KOPT-K1 (cell line): ENCODE results near the gene SNU13.
"Not testable (repeated sequence)": the region's sequence is repeated elsewhere in the genome, so short reads cannot be mapped to it uniquely, and the experiment has no call there.

Experiments used
- H3K27ac ChIP-seq: fragments of 200-600 bp; sonication (generic); 2 replicates; pipeline ENCODE4 v1.5.1; 2016; ENCODE audit warnings: antibody characterized with exemption, mild to moderate bottlenecking, low read depth, low read length; ENCODE audit not compliant: poor library complexity, severe bottlenecking
- H3K36me3 ChIP-seq: fragments of 200-600 bp; sonication (generic); 2 replicates; pipeline ENCODE4 v1.5.1; 2017; ENCODE audit warnings: antibody characterized with exemption, mild to moderate bottlenecking, low read length, moderate library complexity; ENCODE audit not compliant: insufficient read depth
- H3K9me3 ChIP-seq: fragments of 200-600 bp; sonication (generic); 2 replicates; pipeline ENCODE4 v1.5.1; 2017; ENCODE audit warnings: antibody characterized with exemption, low read length, mild to moderate bottlenecking; ENCODE audit not compliant: insufficient read depth, poor library complexity, severe bottlenecking

Gene SNU13

DNA sequence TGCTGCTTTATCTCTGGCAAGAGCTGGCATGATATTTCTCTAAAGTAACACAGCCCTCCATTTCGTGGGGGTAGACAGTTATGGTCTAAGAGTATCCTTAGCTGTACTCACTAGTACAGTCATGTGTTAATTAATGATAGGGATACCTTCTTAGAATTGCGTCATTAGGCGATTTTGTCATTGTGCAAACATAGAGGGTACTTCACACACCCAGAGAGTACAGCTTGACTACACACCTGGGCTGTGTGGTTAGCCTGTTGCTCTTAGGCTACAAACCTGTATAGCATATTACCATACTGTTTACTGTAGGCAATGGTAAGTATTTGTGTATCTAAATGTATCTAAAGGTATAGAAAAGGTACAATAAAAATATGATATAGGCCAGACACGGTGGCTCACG is 50.5 kb downstream of the SNU13 start:
- Histone ChIP-seq H3K27ac (no peak overlapping the region), H3K36me3 (peaks cover 100% of the 10 kb centered on the region), H3K9me3 (no peaks in the 10 kb centered on the region)

DNA sequence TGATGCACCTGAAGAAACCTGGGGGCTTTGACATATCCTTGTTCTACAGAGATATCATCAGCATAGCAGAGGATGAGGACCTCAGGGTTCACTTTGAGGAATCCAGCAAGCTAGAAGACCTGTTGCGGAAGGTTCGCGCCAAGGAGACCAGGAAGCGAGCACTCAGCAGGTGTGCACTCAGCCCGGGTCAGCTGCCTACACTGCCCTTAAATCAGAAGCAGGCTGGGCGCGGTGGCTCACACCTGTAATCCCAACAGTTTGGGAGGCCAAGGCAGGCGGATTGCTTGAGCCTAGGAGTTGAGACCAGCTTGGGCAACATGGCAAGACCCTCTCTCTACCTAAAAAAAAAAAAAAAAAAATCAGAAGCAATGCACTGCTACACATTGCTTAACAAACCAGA is 51.0 kb downstream of the SNU13 start:
- not testable (repeated sequence) for H3K9me3 ChIP-seq, H3K27ac ChIP-seq
- H3K36me3 ChIP-seq: peaks cover 100% of the 10 kb centered on the region

DNA sequence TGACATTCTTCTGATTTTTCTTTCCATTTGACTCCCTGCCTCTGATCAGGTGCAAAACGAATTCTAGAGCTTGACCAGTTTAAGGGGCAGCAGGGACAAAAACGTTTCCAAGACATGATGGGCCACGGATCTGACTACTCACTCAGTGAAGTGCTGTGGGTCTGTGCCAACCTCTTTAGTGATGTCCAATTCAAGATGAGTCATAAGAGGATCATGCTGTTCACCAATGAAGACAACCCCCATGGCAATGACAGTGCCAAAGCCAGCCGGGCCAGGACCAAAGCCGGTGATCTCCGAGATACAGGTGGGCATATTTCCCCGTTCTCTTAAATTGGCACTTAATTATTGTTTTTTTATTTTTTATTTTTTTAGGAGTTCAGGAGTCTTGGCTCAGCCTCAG is 52.2 kb downstream of the SNU13 start:
- H3K9me3 ChIP-seq: no peaks in the 10 kb centered on the region
- no peak overlapping the region for H3K27ac ChIP-seq
- peaks cover 97% of the 10 kb centered on the region for H3K36me3 ChIP-seq

DNA sequence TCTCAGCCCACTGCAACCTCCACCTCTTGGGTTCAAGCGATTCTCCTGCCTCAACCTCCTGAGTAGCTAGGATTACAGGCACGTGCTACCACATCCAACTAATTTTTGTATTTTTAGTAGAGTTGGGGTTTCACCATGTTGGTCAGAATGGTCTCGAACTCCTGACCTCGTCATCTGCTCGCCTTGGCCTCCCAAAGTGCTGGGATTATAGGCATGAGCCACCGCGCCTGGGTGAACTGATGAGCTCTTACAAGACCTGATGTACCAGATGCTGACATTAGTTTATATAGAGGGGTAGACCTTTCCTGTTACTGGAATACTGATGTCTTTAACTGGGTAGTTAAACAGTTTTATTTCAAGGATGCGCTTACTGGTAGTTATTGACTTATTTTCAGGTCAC is 54.1 kb downstream of the SNU13 start:
- H3K36me3 ChIP-seq: peaks cover 92% of the 10 kb centered on the region
- not testable (repeated sequence) for H3K9me3 ChIP-seq, H3K27ac ChIP-seq

DNA sequence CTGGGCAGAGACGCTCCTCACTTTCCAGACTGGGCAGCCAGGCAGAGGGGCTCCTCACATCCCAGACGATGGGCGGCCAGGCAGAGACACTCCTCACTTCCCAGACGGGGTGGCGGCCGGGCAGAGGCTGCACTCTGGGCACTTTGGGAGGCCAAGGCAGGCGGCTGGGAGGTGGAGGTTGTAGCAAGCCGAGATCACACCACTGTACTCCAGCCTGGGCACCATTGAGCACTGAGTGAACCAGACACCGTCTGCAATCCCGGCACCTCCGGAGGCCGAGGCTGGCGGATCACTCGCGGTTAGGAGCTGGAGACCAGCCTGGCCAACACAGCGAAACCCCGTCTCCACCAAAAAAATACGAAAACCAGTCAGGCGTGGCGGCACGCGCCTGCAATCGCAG is 57.1 kb downstream of the SNU13 start:
- H3K9me3 ChIP-seq, H3K27ac ChIP-seq: not testable (repeated sequence)
- peaks cover 92% of the 10 kb centered on the region for H3K36me3 ChIP-seq

DNA sequence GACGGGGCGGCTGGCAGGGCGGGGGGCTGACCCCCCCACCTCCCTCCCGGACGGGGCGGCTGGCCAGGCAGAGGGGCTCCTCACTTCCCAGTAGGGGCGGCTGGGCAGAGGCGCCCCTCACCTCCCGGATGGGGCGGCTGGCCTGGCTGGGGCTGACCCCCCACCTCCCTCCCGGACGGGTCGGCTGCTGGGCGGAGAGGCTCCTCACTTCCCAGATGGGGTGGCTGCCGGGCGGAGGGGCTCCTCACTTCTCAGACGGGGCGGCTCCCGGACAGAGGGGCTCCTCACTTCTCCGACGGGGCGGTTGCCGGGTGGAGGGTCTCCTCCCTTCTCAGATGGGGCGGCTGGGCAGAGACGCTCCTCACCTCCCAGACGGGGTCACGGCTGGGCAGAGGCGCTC is 57.6 kb downstream of the SNU13 start:
- H3K27ac ChIP-seq, H3K9me3 ChIP-seq: not testable (repeated sequence)
- H3K36me3 ChIP-seq: peaks cover 92% of the 10 kb centered on the region

DNA sequence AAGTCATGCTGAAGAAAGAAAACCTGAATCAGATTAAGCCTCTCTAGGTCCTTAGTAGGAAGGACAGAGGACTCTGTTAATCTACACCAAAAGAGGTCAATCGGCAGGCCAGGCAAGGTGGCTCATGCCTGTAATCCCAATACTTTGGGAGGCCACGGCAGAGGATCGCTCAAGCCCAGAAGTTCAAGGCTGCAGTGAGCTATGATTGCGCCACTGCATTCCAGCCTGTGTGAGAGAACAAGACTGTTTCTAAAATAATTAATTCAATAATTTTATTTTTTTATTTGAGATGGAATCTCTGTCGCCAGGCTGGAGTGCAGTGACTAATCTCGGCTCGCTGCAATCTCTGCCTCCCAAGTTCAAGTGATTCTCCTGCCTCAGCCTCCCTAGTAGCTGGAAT is 63.1 kb downstream of the SNU13 start:
- Histone ChIP-seq H3K36me3 (peaks cover 77% of the 10 kb centered on the region), H3K9me3 (no peaks in the 10 kb centered on the region), H3K27ac (no peak overlapping the region)
